PC-3 (cell line): ENCODE measurements around the gene CD101. TPM values are rescaled to one million over a fixed set of nuclear protein-coding genes. Genes with fewer than 3 reads are reported as not detected.

Experiments used
- ATAC-seq: fragments of 200-7000 bp; cut with Tn5 transposase; 2 replicates; pipeline ENCODE4 v1.9.1; 2020; ENCODE audit warnings: mild to moderate bottlenecking, moderate library complexity
- BruUV-seq: library from RNA; stranded (reverse); fragments of 400-500 nt; replicated peaks from 2 replicates; lab custom pipeline; 2021; lab: Mats Ljungman, UMichigan
- CTCF ChIA-PET: fragments of 300-600 bp; sonication (Branson Sonifier 250); formaldehyde crosslinking; loops from one replicate; lab custom pipeline; 2022; ENCODE audit warnings: antibody characterized with exemption; lab: Charles Lee
- POLR2A ChIA-PET: fragments of 300-600 bp; sonication (Branson Sonifier 250); formaldehyde crosslinking; loops from one replicate; lab custom pipeline; 2022; ENCODE audit warnings: antibody characterized with exemption; ENCODE audit not compliant: unreplicated experiment; lab: Charles Lee
- DNase-seq: peaks from one replicate; pipeline ENCODE4 v3.0.0-alpha.2; 2015
- H2AFZ ChIP-seq: fragments of 300-600 bp; sonication (generic); 2 replicates; pipeline ENCODE4 v1.6.0; 2016; ENCODE audit warnings: antibody characterized with exemption, low read length
- H3F3A ChIP-seq: fragments of 300-600 bp; sonication (generic); one replicate; pipeline ENCODE4 v1.6.0; 2017; ENCODE audit warnings: antibody characterized with exemption, low read length, control low read depth, mild to moderate bottlenecking; ENCODE audit not compliant: unreplicated experiment
- H3K27ac ChIP-seq: fragments of 300-600 bp; sonication (generic); 2 replicates; pipeline ENCODE4 v1.5.1; 2016; ENCODE audit warnings: mild to moderate bottlenecking, low read length
- H3K27me3 ChIP-seq: fragments of 300-600 bp; sonication (generic); 2 replicates; pipeline ENCODE4 v1.6.1; 2016; ENCODE audit warnings: low read length, mixed read lengths
- H3K36me3 ChIP-seq: fragments of 300-600 bp; sonication (generic); 2 replicates; pipeline ENCODE4 v1.6.1; 2016; ENCODE audit warnings: low read depth, mixed run types, low read length, mixed read lengths
- H3K4me1 ChIP-seq: fragments of 300-600 bp; sonication (generic); 2 replicates; pipeline ENCODE4 v1.5.1; 2016; ENCODE audit warnings: low read length; ENCODE audit not compliant: insufficient read depth
- H3K4me2 ChIP-seq: fragments of 300-600 bp; sonication (generic); 2 replicates; pipeline ENCODE4 v1.6.0; 2016; ENCODE audit warnings: low read length
- H3K4me3 ChIP-seq: fragments of 300-600 bp; sonication (generic); 2 replicates; pipeline ENCODE4 v1.5.1; 2016; ENCODE audit warnings: mild to moderate bottlenecking, low read length, mixed read lengths
- H3K79me2 ChIP-seq: fragments of 300-600 bp; sonication (generic); 2 replicates; pipeline ENCODE4 v1.6.1; 2017; ENCODE audit warnings: low read length, mixed read lengths
- H3K9ac ChIP-seq: fragments of 300-600 bp; sonication (generic); 2 replicates; pipeline ENCODE4 v1.6.0; 2016; ENCODE audit warnings: mild to moderate bottlenecking, low read length
- H3K9me2 ChIP-seq: fragments of 300-600 bp; sonication (generic); replicated peaks from 2 replicates; pipeline ENCODE4 v1.6.1; 2016; ENCODE audit warnings: mixed run types, low read length, mixed read lengths
- H3K9me3 ChIP-seq: fragments of 300-600 bp; sonication (generic); 2 replicates; pipeline ENCODE4 v1.6.1; 2016; ENCODE audit warnings: low read length, mixed read lengths
- H4K20me1 ChIP-seq: fragments of 300-600 bp; sonication (generic); 2 replicates; pipeline ENCODE4 v1.6.1; 2016; ENCODE audit warnings: low read length, mixed read lengths
- CTCF ChIP-seq: fragments of 300-600 bp; sonication (generic); conservative IDR thresholded peaks from 2 replicates; pipeline ENCODE4 v1.5.1; 2017; ENCODE audit warnings: antibody characterized with exemption, low read depth, mild to moderate bottlenecking, low read length
- EZH2 ChIP-seq: fragments of 300-600 bp; sonication (generic); IDR thresholded peaks from one replicate; pipeline ENCODE4 v1.6.1; 2017; ENCODE audit warnings: antibody characterized with exemption, mild to moderate bottlenecking, low read length; ENCODE audit not compliant: unreplicated experiment
- EZH2phosphoT487 ChIP-seq: fragments of 300-600 bp; sonication (generic); IDR thresholded peaks from 2 replicates; pipeline ENCODE4 v1.6.1; 2018; ENCODE audit warnings: mild to moderate bottlenecking, antibody characterized with exemption, low read length, borderline replicate concordance
- intact Hi-C: fragments of 100-400 bp; cut with micrococcal nuclease; formaldehyde crosslinking; loops from 2 replicates; pipeline ENCODE4 v1.9.0; 2023
- total RNA-seq: library from RNA; depleted of rRNA; stranded (reverse); fragments of >200 nt; gene quantifications from 2 replicates; pipeline ENCODE4 v1.2.3, GENCODE V29; 2014

Gene CD101
- total RNA-seq, 1 experiment from 2014 or later, result 0.36 TPM

GRCh38 chr1:117015724-117016123, 14.2 kb downstream of the CD101 start:
- Histone ChIP-seq H3K9me3 (no peaks in the 10 kb centered on the region), H3F3A (no peaks in the 10 kb centered on the region), H3K27me3 (no peaks in the 10 kb centered on the region), H3K36me3 (no peaks in the 10 kb centered on the region), H3K4me2 (no peak overlapping the region), H3K79me2 (no peaks in the 10 kb centered on the region), H3K9ac (no peak overlapping the region), H3K4me3 (no peak overlapping the region), H3K27ac (no peak overlapping the region), H3K9me2 (no peaks in the 10 kb centered on the region), H2AFZ (no peak overlapping the region), H4K20me1 (no peaks in the 10 kb centered on the region), H3K4me1 (peaks cover 18% of the 10 kb centered on the region)
- intact Hi-C loops, result no loop called here
- ChIA-PET POLR2A (no interaction called here), CTCF (no interaction called here)
- DNase-seq (no peak), ATAC-seq (no peak)
- no TSS peak for BruUV-seq
- TF ChIP-seq EZH2phosphoT487 (no peak), EZH2 (no peak), CTCF (no peak)

GRCh38 chr1:117017062-117017461, 15.5 kb downstream of the CD101 start:
- Histone ChIP-seq H3K36me3 (no peaks in the 10 kb centered on the region), H3K9me3 (no peaks in the 10 kb centered on the region), H3K9me2 (no peaks in the 10 kb centered on the region), H3K27me3 (no peaks in the 10 kb centered on the region), H3K4me3 (no peak overlapping the region), H3K9ac (no peak overlapping the region), H3F3A (no peaks in the 10 kb centered on the region), H3K4me1 (peaks cover 18% of the 10 kb centered on the region), H3K79me2 (no peaks in the 10 kb centered on the region), H4K20me1 (no peaks in the 10 kb centered on the region), H2AFZ (no peak overlapping the region), H3K27ac (no peak overlapping the region), H3K4me2 (no peak overlapping the region)
- intact Hi-C loops, result no loop called here
- ATAC-seq (no peak), DNase-seq (no peak)
- TF ChIP-seq EZH2phosphoT487 (no peak), EZH2 (no peak), CTCF (no peak)
- CTCF ChIA-PET, result no interaction called here
- no TSS peak for BruUV-seq
- POLR2A ChIA-PET, result no interaction called here

DNA sequence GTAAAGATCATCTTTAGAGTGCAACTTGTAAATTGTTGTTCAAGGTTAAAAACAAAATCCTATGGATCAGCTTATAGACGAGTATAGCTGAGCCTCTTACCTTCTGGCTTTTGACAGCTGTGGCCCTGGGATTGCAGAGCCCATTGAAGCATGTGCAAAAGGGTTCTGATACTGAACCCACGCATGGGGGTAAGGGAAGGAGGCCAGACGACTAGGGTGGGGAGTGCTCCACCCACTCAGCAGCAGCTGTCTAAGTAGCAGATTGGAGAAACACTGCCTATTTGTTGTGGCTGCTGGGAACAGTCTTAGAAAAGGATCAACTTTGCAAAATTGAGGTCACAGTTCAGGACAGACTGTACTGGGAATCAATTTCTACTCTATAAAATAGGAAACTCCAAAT, 16.1 kb downstream of the CD101 start:
- H3K36me3 ChIP-seq, result no peaks in the 10 kb centered on the region
- CTCF ChIA-PET, result no interaction called here

More for the DNA sequence above, 16.1 kb downstream of the CD101 start:
- H4K20me1 ChIP-seq, result no peaks in the 10 kb centered on the region
- H3K9me3 ChIP-seq, result no peaks in the 10 kb centered on the region
- no peak overlapping the region for H3K4me3 ChIP-seq
- intact Hi-C loops, result no loop called here
- no TSS peak for BruUV-seq
- H2AFZ ChIP-seq, result no peak overlapping the region
- no peaks in the 10 kb centered on the region for H3K9me2 ChIP-seq
- H3K79me2 ChIP-seq, result no peaks in the 10 kb centered on the region
- H3K4me2 ChIP-seq, result no peak overlapping the region
- H3K9ac ChIP-seq, result no peak overlapping the region
- DNase-seq, result no peak
- POLR2A ChIA-PET, result no interaction called here
- H3F3A ChIP-seq, result no peaks in the 10 kb centered on the region
- ATAC-seq, result no peak
- H3K27me3 ChIP-seq, result no peaks in the 10 kb centered on the region
- TF ChIP-seq EZH2phosphoT487 (no peak), EZH2 (no peak), CTCF (no peak)
- H3K4me1 ChIP-seq, result peaks cover 16% of the 10 kb centered on the region
- H3K27ac ChIP-seq, result no peak overlapping the region
